Karpas-422 (cell line): Measurements from ENCODE around the gene MAVS. TPM values are rescaled to one million over a fixed set of nuclear protein-coding genes. Genes with fewer than 3 reads are reported as not detected.
A peak's percentile ranks its signal among the peaks of the same experiment; 100 is the strongest.

Experiments used
- DNase-seq: peaks from one replicate; pipeline ENCODE4 v3.0.0-alpha.2; 2015
- H2AFZ ChIP-seq: fragments of 200-600 bp; sonication (generic); 2 replicates; pipeline ENCODE4 v1.6.1; 2014; ENCODE audit warnings: antibody characterized with exemption, low read length, mixed read lengths
- H3K27ac ChIP-seq: fragments of 200-600 bp; sonication (generic); 2 replicates; pipeline ENCODE4 v1.5.1; 2014; ENCODE audit warnings: mild to moderate bottlenecking, low read length, moderate library complexity
- H3K27me3 ChIP-seq: fragments of 200-600 bp; sonication (generic); 2 replicates; pipeline ENCODE4 v1.6.1; 2014; ENCODE audit warnings: low read length, mixed read lengths
- H3K36me3 ChIP-seq: fragments of 200-600 bp; sonication (generic); 2 replicates; pipeline ENCODE4 v1.6.1; 2014; ENCODE audit warnings: low read length, mixed read lengths; ENCODE audit not compliant: insufficient read depth
- H3K4me1 ChIP-seq: fragments of 200-600 bp; sonication (generic); 2 replicates; pipeline ENCODE4 v1.6.1; 2014; ENCODE audit warnings: mild to moderate bottlenecking, low read length, mixed read lengths
- H3K4me2 ChIP-seq: fragments of 200-600 bp; sonication (generic); 2 replicates; pipeline ENCODE4 v1.6.1; 2014; ENCODE audit warnings: low read length, low read depth, mild to moderate bottlenecking; ENCODE audit not compliant: poor library complexity, severe bottlenecking
- H3K4me3 ChIP-seq: fragments of 200-600 bp; sonication (generic); 2 replicates; pipeline ENCODE4 v1.5.1; 2014; ENCODE audit warnings: mild to moderate bottlenecking, antibody characterized with exemption, low read length, mixed read lengths
- H3K79me2 ChIP-seq: fragments of 200-600 bp; sonication (generic); 2 replicates; pipeline ENCODE4 v1.6.1; 2014; ENCODE audit warnings: mild to moderate bottlenecking, low read length, mixed read lengths
- H3K9ac ChIP-seq: fragments of 200-600 bp; sonication (generic); 2 replicates; pipeline ENCODE4 v1.6.0; 2014; ENCODE audit warnings: low read length
- H3K9me2 ChIP-seq: fragments of 200-600 bp; sonication (generic), shearing (Covaris generic); replicated peaks from 2 replicates; pipeline ENCODE4 v1.6.0; 2014; ENCODE audit warnings: mild to moderate bottlenecking, low read length, moderate library complexity; ENCODE audit not compliant: insufficient read depth
- H3K9me3 ChIP-seq: fragments of 300-700, 200-600 bp; sonication (generic); 2 replicates; pipeline ENCODE4 v1.6.1; 2014; ENCODE audit warnings: low read length, mixed read lengths
- H4K20me1 ChIP-seq: fragments of 200-600 bp; sonication (generic); 2 replicates; pipeline ENCODE4 v1.6.1; 2014; ENCODE audit warnings: mild to moderate bottlenecking, antibody characterized with exemption, low read length, low read depth; ENCODE audit not compliant: insufficient read depth
- total RNA-seq: library from RNA; depleted of rRNA; stranded (reverse); fragments of >200 nt; shearing (Covaris generic); gene quantifications from 2 replicates; pipeline ENCODE4 v1.2.3, GENCODE V29; 2014; ENCODE audit warnings: low replicate concordance; rRNA removed

MAVS gene
- total RNA-seq: 18.4 and 22.7 TPM in 2 replicates

GRCh38 chr20:3846740-3847428 lies at the start of gene MAVS:
Gene MAVS (plus strand): TSS chr20:3846834. CDS start chr20:3854625, 7,791 bp downstream.
- H3K9me2 ChIP-seq: no peaks in the 10 kb centered on the region
- H3K27ac ChIP-seq: peak within 1 kb of the TSS; percentile 65
- H3K27me3 ChIP-seq: no peaks in the 10 kb centered on the region
- peak; percentile 96 for DNase-seq
- H3K36me3 ChIP-seq: no peaks in the 10 kb centered on the region
- H3K9me3 ChIP-seq: no peaks in the 10 kb centered on the region
- H2AFZ ChIP-seq: peak within 1 kb of the TSS; percentile 78; the same call in 1 of the 2 replicates
- H3K79me2 ChIP-seq: peaks cover 37% of the 10 kb centered on the region
- H3K4me2 ChIP-seq: peak within 1 kb of the TSS; percentile 95
- no peaks in the 10 kb centered on the region for H4K20me1 ChIP-seq
- peak within 1 kb of the TSS; percentile 96 for H3K9ac ChIP-seq
- peak within 1 kb of the TSS; percentile 86 for H3K4me3 ChIP-seq
- peaks cover 12% of the 10 kb centered on the region for H3K4me1 ChIP-seq

GRCh38 chr20:3797226-3797545 lies 49.4 kb upstream of the MAVS start:
- H3K4me2 ChIP-seq: peak overlapping the region; percentile 89
- H3K9ac ChIP-seq: peak overlapping the region; percentile 79
- no peaks in the 10 kb centered on the region for H3K27me3 ChIP-seq
- H3K79me2 ChIP-seq: peaks cover 13% of the 10 kb centered on the region
- H3K4me1 ChIP-seq: peaks cover 44% of the 10 kb centered on the region
- H4K20me1 ChIP-seq: no peaks in the 10 kb centered on the region
- no peaks in the 10 kb centered on the region for H3K9me3 ChIP-seq
- peaks cover 4% of the 10 kb centered on the region; the same call in 1 of the 2 replicates for H3K36me3 ChIP-seq
- no peak overlapping the region for H3K27ac ChIP-seq
- DNase-seq: no peak
- H3K4me3 ChIP-seq: peak overlapping the region; percentile 72
- no peaks in the 10 kb centered on the region for H3K9me2 ChIP-seq
- no peak overlapping the region for H2AFZ ChIP-seq

- Histone ChIP-seq H3K4me1 (peaks cover 44% of the 10 kb centered on the region), H3K4me2 (peak overlapping the region; percentile 89), H3K4me3 (peak overlapping the region; percentile 72; the same call in 1 of the 2 replicates), H3K9ac (peak overlapping the region; percentile 16; the same call in 1 of the 2 replicates), H4K20me1 (no peaks in the 10 kb centered on the region), H3K79me2 (peaks cover 13% of the 10 kb centered on the region), H2AFZ (no peak overlapping the region), H3K9me2 (no peaks in the 10 kb centered on the region), H3K27ac (no peak overlapping the region), H3K27me3 (no peaks in the 10 kb centered on the region), H3K9me3 (no peaks in the 10 kb centered on the region), H3K36me3 (peaks cover 4% of the 10 kb centered on the region; the same call in 1 of the 2 replicates)
- no peak for DNase-seq
These were observed 48.9 kb upstream of the MAVS start for GRCh38 chr20:3797592-3798372.

- DNase-seq: no peak
- Histone ChIP-seq H3K4me2 (peak overlapping the region; percentile 89), H3K27ac (no peak overlapping the region), H3K36me3 (peaks cover 4% of the 10 kb centered on the region; the same call in 1 of the 2 replicates), H3K9ac (no peak overlapping the region), H3K79me2 (peaks cover 13% of the 10 kb centered on the region), H3K4me3 (no peak overlapping the region), H3K4me1 (peaks cover 44% of the 10 kb centered on the region), H2AFZ (no peak overlapping the region), H4K20me1 (no peaks in the 10 kb centered on the region), H3K9me3 (no peaks in the 10 kb centered on the region), H3K27me3 (no peaks in the 10 kb centered on the region), H3K9me2 (no peaks in the 10 kb centered on the region)
These were observed 48.3 kb upstream of the MAVS start for GRCh38 chr20:3798373-3798768.

GRCh38 chr20:3798908-3799248 lies 47.8 kb upstream of the MAVS start:
- peak; percentile 29 for DNase-seq
- Histone ChIP-seq H3K9me2 (no peaks in the 10 kb centered on the region), H4K20me1 (no peaks in the 10 kb centered on the region), H2AFZ (no peak overlapping the region), H3K27me3 (no peaks in the 10 kb centered on the region), H3K27ac (no peak overlapping the region), H3K79me2 (peaks cover 13% of the 10 kb centered on the region), H3K9me3 (no peaks in the 10 kb centered on the region), H3K9ac (peak overlapping the region; percentile 22; the same call in 1 of the 2 replicates), H3K4me2 (no peak overlapping the region), H3K4me3 (no peak overlapping the region), H3K4me1 (peaks cover 44% of the 10 kb centered on the region), H3K36me3 (peaks cover 4% of the 10 kb centered on the region; the same call in 1 of the 2 replicates)

GRCh38 chr20:3800256-3800877 lies 46.3 kb upstream of the MAVS start:
- H4K20me1 ChIP-seq: no peaks in the 10 kb centered on the region
- peak overlapping the region; percentile 24; the same call in 1 of the 2 replicates for H3K4me3 ChIP-seq
- H3K9me2 ChIP-seq: no peaks in the 10 kb centered on the region

GRCh38 chr20:3800878-3801260 lies 45.8 kb upstream of the MAVS start:
- no peaks in the 10 kb centered on the region for H3K27me3 ChIP-seq
- H3K79me2 ChIP-seq: peaks cover 13% of the 10 kb centered on the region
- no peaks in the 10 kb centered on the region for H3K9me2 ChIP-seq
- H3K4me2 ChIP-seq: no peak overlapping the region
- H3K27ac ChIP-seq: no peak overlapping the region
- no peaks in the 10 kb centered on the region for H3K9me3 ChIP-seq
- H2AFZ ChIP-seq: no peak overlapping the region
- H3K36me3 ChIP-seq: peaks cover 4% of the 10 kb centered on the region; the same call in 1 of the 2 replicates
- no peaks in the 10 kb centered on the region for H4K20me1 ChIP-seq
- no peak overlapping the region for H3K9ac ChIP-seq
- H3K4me3 ChIP-seq: no peak overlapping the region
- peaks cover 37% of the 10 kb centered on the region for H3K4me1 ChIP-seq
- DNase-seq: no peak

More at GRCh38 chr20:3800256-3800877, 46.3 kb upstream of the MAVS start:
- DNase-seq: no peak
- no peak overlapping the region for H2AFZ ChIP-seq
- no peaks in the 10 kb centered on the region for H3K9me3 ChIP-seq
- peaks cover 4% of the 10 kb centered on the region; the same call in 1 of the 2 replicates for H3K36me3 ChIP-seq
- H3K4me2 ChIP-seq: peak overlapping the region; percentile 45
- peaks cover 13% of the 10 kb centered on the region for H3K79me2 ChIP-seq
- H3K9ac ChIP-seq: peak overlapping the region; percentile 24; the same call in 1 of the 2 replicates
- no peak overlapping the region for H3K27ac ChIP-seq
- no peaks in the 10 kb centered on the region for H3K27me3 ChIP-seq
- H3K4me1 ChIP-seq: peaks cover 42% of the 10 kb centered on the region

GRCh38 chr20:3801299-3801698 lies 45.3 kb upstream of the MAVS start:
- no peak for DNase-seq
- Histone ChIP-seq H3K79me2 (peaks cover 13% of the 10 kb centered on the region), H3K9ac (no peak overlapping the region), H3K9me2 (no peaks in the 10 kb centered on the region), H3K4me2 (no peak overlapping the region), H3K9me3 (no peaks in the 10 kb centered on the region), H3K4me1 (peaks cover 36% of the 10 kb centered on the region), H3K4me3 (no peak overlapping the region), H3K27me3 (no peaks in the 10 kb centered on the region), H4K20me1 (no peaks in the 10 kb centered on the region), H3K27ac (no peak overlapping the region), H3K36me3 (peaks cover 4% of the 10 kb centered on the region; the same call in 1 of the 2 replicates), H2AFZ (no peak overlapping the region)
